Smooth muscle cell (in vitro differentiated cells): ENCODE data around the gene RGS17. TPM values are rescaled to one million over a fixed set of nuclear protein-coding genes. Genes with fewer than 3 reads are reported as not detected.

Experiments
- DNase-seq: peaks from one replicate; lab custom pipeline; 2025; ENCODE audit not compliant: unreplicated experiment; lab: John Stamatoyannopoulos, UW
- H2AFZ ChIP-seq: fragments of 200-600 bp; sonication (generic); 2 replicates; pipeline ENCODE4 v1.6.0; 2016; ENCODE audit warnings: antibody characterized with exemption, low read depth, mild to moderate bottlenecking
- H3F3A ChIP-seq: fragments of 200-600 bp; sonication (generic); 2 replicates; pipeline ENCODE4 v1.6.0; 2017; ENCODE audit warnings: antibody characterized with exemption, low read depth
- H3K27ac ChIP-seq: fragments of 200-600 bp; sonication (generic); 2 replicates; pipeline ENCODE4 v1.5.1; 2016; ENCODE audit warnings: low read depth, mild to moderate bottlenecking
- H3K27me3 ChIP-seq: fragments of 200-600 bp; sonication (generic); 2 replicates; pipeline ENCODE4 v1.6.1; 2016; ENCODE audit warnings: low read depth, mild to moderate bottlenecking
- H3K36me3 ChIP-seq: fragments of 200-600 bp; sonication (generic); 2 replicates; pipeline ENCODE4 v1.5.1; 2016; ENCODE audit warnings: low read depth
- H3K4me1 ChIP-seq: fragments of 200-600 bp; sonication (generic); 2 replicates; pipeline ENCODE4 v1.5.1; 2016; ENCODE audit warnings: low read depth
- H3K4me2 ChIP-seq: fragments of 200-600 bp; sonication (generic); 2 replicates; pipeline ENCODE4 v1.6.0; 2016; ENCODE audit warnings: mild to moderate bottlenecking
- H3K4me3 ChIP-seq: fragments of 200-600 bp; sonication (generic); 2 replicates; pipeline ENCODE4 v1.5.1; 2016; ENCODE audit warnings: mild to moderate bottlenecking
- H3K79me2 ChIP-seq: fragments of 200-600 bp; sonication (generic); 2 replicates; pipeline ENCODE4 v1.6.0; 2016; ENCODE audit warnings: low read depth, mild to moderate bottlenecking
- H3K9ac ChIP-seq: fragments of 200-600 bp; sonication (generic); 2 replicates; pipeline ENCODE4 v1.6.0; 2016; ENCODE audit warnings: low read depth
- H3K9me3 ChIP-seq: fragments of 200-600 bp; sonication (generic); replicated peaks from 2 replicates; pipeline ENCODE4 v1.5.1; 2016; ENCODE audit warnings: low read depth
- H4K20me1 ChIP-seq: fragments of 200-600 bp; sonication (generic); 2 replicates; pipeline ENCODE4 v1.6.0; 2016; ENCODE audit warnings: low read depth
- CTCF ChIP-seq: fragments of 200-600 bp; sonication (generic); IDR thresholded peaks from 2 replicates; pipeline ENCODE4 v1.5.1; 2017; ENCODE audit warnings: borderline replicate concordance, mild to moderate bottlenecking, antibody characterized with exemption; ENCODE audit not compliant: insufficient read depth, poor library complexity, severe bottlenecking
- WGBS: methylation state at CpG from one replicate; pipeline ENCODE4 v1.1.7; 2016; ENCODE audit warnings: low lambda C conversion rate; 5-methylcytosine and 5-hydroxymethylcytosine counted together
- polyA plus RNA-seq: library from polyadenylated mRNA; unstranded; fragments of >200 nt; fragmentation: Nextera tagmentation; extraction: Ambion mirVana; gene quantifications from 2 replicates; pipeline ENCODE4 v1.2.1, GENCODE V29; 2016
- total RNA-seq: library from RNA; depleted of rRNA; stranded (reverse); fragments of >200 nt; gene quantifications from 2 replicates; pipeline ENCODE4 v1.2.3, GENCODE V29; 2014

RGS17 gene
- total and polyA plus RNA-seq, 2 experiments from 2014 or later, result 1.7 to 2.7 TPM

- no peak for TF ChIP-seq CTCF
- DNase-seq, result no peak
- Histone ChIP-seq H3K9me3 (no peaks in the 10 kb centered on the region), H3K36me3 (no peaks in the 10 kb centered on the region), H3K9ac (no peak overlapping the region), H3F3A (no peaks in the 10 kb centered on the region), H3K4me3 (no peak overlapping the region), H3K27me3 (no peaks in the 10 kb centered on the region), H3K4me1 (peaks cover 14% of the 10 kb centered on the region), H3K79me2 (no peaks in the 10 kb centered on the region), H4K20me1 (no peaks in the 10 kb centered on the region), H2AFZ (no peak overlapping the region), H3K27ac (no peak overlapping the region), H3K4me2 (no peak overlapping the region)
- WGBS, result 93% methylated on average over 2 of the region's 2 CpGs
Measured at GRCh38 chr6:153160221-153160620, 29.1 kb upstream of the RGS17 start.

- no peaks in the 10 kb centered on the region for H4K20me1 ChIP-seq
- no peak overlapping the region for H3K27ac ChIP-seq
- no peaks in the 10 kb centered on the region for H3K36me3 ChIP-seq
- H3K79me2 ChIP-seq, result no peaks in the 10 kb centered on the region
- no peak overlapping the region for H2AFZ ChIP-seq
- H3K27me3 ChIP-seq, result peaks cover 5% of the 10 kb centered on the region
- TF ChIP-seq CTCF, result no peak
- H3K4me1 ChIP-seq, result no peaks in the 10 kb centered on the region
- no peak overlapping the region for H3K4me2 ChIP-seq
- no peaks in the 10 kb centered on the region for H3K9me3 ChIP-seq
- WGBS, result 80% methylated on average over 21 of the region's 21 CpGs
- no peak overlapping the region for H3K9ac ChIP-seq
- H3K4me3 ChIP-seq, result no peak overlapping the region
- no peaks in the 10 kb centered on the region for H3F3A ChIP-seq
- no peak for DNase-seq
Measured at GRCh38 chr6:153150752-153151440, 19.8 kb upstream of the RGS17 start.

- Histone ChIP-seq H2AFZ (no peak overlapping the region), H3K9ac (no peak overlapping the region), H3K4me1 (no peaks in the 10 kb centered on the region), H3K79me2 (no peaks in the 10 kb centered on the region), H3K4me3 (no peak overlapping the region), H3K27me3 (peaks cover 5% of the 10 kb centered on the region), H3K9me3 (no peaks in the 10 kb centered on the region), H3F3A (no peaks in the 10 kb centered on the region), H3K4me2 (no peak overlapping the region), H4K20me1 (no peaks in the 10 kb centered on the region), H3K36me3 (no peaks in the 10 kb centered on the region), H3K27ac (no peak overlapping the region)
- DNase-seq, result no peak
- TF ChIP-seq CTCF, result no peak
- 90% methylated on average over 11 of the region's 11 CpGs for WGBS
Measured at GRCh38 chr6:153150371-153150751, 19.3 kb upstream of the RGS17 start.

GRCh38 chr6:153149891-153150290 is 18.8 kb upstream of the RGS17 start:
- Histone ChIP-seq H3K4me1 (no peaks in the 10 kb centered on the region), H3K4me3 (no peak overlapping the region), H3K79me2 (no peaks in the 10 kb centered on the region), H3K27ac (no peak overlapping the region), H2AFZ (no peak overlapping the region), H3K36me3 (no peaks in the 10 kb centered on the region), H3K9ac (no peak overlapping the region), H3F3A (no peaks in the 10 kb centered on the region), H3K27me3 (peaks cover 5% of the 10 kb centered on the region), H3K4me2 (no peak overlapping the region), H4K20me1 (no peaks in the 10 kb centered on the region), H3K9me3 (no peaks in the 10 kb centered on the region)
- no peak for TF ChIP-seq CTCF
- 74% methylated on average over 6 of the region's 6 CpGs for WGBS
- DNase-seq, result no peak
